Lower leg skin (tissue), 4 donors: ENCODE data around the gene TMEM114. TPM values are rescaled to one million over a fixed set of nuclear protein-coding genes. Genes with fewer than 3 reads are reported as not detected.

Experiments
- DNase-seq, 2 donors: peaks; one replicate each; pipeline ENCODE4 v3.0.0-alpha.2; 2019; ENCODE audit warnings: low spot score in 2 of 2
- H3K4me3 ChIP-seq: fragments of 200-600 bp; sonication (generic); 2 replicates; pipeline ENCODE4 v1.5.1; 2017; ENCODE audit warnings: mild to moderate bottlenecking, low read depth; ENCODE audit not compliant: poor library complexity, severe bottlenecking
- POLR2A ChIP-seq, 2 donors: fragments of 450-650 bp; IDR thresholded peaks; one replicate each; pipeline ENCODE4 v1.6.1; 2016 to 2017; ENCODE audit warnings: antibody characterized with exemption in 2 of 2, mild to moderate bottlenecking in 1 of 2, moderate library complexity in 1 of 2
- WGBS, 2 donors: methylation state at CpG; one replicate each; pipeline ENCODE4 v1.1.5; 2018; 5-methylcytosine and 5-hydroxymethylcytosine counted together
- intact Hi-C: fragments of 100-400 bp; cut with DNase I; formaldehyde crosslinking; loops from one replicate; pipeline ENCODE4 v1.15.0; 2023; ENCODE audit warnings: low total_unique reads
- total RNA-seq, 4 donors: library from RNA; depleted of rRNA; stranded (reverse); fragments of >200 nt; gene quantifications; one replicate each; pipeline ENCODE4 v1.1.0, GENCODE V29; 2016
- TF ChIP-seq, protein P1 (sequence below), 3 donors: fragments of 450-650 bp; IDR thresholded peaks; one replicate each; pipeline ENCODE4 v1.5.1; 2016; ENCODE audit warnings: antibody characterized with exemption in 3 of 3, mild to moderate bottlenecking in 3 of 3, moderate library complexity in 2 of 3

Gene TMEM114
- total RNA-seq, 4 donors from 2014 or later = not detected

DNA sequence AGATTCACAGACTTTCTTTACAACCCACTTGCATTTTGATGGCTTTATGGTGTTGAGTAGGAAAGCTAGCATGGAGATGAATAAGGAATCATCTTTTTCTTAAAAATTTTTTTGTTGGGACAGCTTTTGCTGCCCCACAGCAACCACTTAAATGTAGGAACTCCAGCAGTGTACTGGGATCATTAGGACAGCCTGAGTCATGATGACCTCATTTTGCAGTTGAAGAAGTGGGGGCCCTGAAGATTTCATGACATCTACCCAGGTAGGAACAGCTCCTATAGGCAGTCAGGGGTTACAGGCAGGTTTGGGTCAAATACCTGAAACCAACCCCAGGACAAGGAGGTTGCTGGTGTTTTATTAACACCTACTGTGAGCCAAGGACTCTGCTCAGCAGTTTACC lies 33.3 kb upstream of the TMEM114 start:
- no peak overlapping the region for H3K4me3 ChIP-seq
- no peak for DNase-seq
- no peak for TF ChIP-seq POLR2A (IDR thresholded peaks at IDR 0.05)
- TF ChIP-seq, protein P1, sequence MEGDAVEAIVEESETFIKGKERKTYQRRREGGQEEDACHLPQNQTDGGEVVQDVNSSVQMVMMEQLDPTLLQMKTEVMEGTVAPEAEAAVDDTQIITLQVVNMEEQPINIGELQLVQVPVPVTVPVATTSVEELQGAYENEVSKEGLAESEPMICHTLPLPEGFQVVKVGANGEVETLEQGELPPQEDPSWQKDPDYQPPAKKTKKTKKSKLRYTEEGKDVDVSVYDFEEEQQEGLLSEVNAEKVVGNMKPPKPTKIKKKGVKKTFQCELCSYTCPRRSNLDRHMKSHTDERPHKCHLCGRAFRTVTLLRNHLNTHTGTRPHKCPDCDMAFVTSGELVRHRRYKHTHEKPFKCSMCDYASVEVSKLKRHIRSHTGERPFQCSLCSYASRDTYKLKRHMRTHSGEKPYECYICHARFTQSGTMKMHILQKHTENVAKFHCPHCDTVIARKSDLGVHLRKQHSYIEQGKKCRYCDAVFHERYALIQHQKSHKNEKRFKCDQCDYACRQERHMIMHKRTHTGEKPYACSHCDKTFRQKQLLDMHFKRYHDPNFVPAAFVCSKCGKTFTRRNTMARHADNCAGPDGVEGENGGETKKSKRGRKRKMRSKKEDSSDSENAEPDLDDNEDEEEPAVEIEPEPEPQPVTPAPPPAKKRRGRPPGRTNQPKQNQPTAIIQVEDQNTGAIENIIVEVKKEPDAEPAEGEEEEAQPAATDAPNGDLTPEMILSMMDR (IDR thresholded peaks at IDR 0.05) = no peak
- intact Hi-C loops = no loop called here

DNA sequence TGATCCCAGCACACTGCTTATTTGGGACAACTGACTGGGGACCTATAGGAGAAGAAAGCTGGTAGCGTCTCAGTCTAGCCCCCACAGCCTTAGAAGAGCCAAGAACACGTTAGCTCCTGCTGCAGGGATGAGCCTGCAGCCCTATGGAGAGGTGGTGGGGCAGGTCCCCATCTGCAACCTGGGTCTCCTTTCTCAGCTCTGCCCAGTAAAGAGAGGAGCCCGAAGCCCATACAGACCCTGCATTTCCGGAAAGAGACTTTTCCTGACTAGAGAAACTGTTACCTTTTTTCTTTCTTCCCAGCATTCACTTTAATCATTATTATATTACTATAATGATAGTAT lies 32.0 kb upstream of the TMEM114 start:
- WGBS, 2 donors = 4 to 8% methylated on average over 4 of the region's 4 CpGs
- TF ChIP-seq, protein P1 (IDR thresholded peaks at IDR 0.05) = no peak
- TF ChIP-seq POLR2A (IDR thresholded peaks at IDR 0.05) = no peak
- no peak for DNase-seq
- H3K4me3 ChIP-seq = peak overlapping the region; percentile 72
- intact Hi-C loops = no loop called here

DNA sequence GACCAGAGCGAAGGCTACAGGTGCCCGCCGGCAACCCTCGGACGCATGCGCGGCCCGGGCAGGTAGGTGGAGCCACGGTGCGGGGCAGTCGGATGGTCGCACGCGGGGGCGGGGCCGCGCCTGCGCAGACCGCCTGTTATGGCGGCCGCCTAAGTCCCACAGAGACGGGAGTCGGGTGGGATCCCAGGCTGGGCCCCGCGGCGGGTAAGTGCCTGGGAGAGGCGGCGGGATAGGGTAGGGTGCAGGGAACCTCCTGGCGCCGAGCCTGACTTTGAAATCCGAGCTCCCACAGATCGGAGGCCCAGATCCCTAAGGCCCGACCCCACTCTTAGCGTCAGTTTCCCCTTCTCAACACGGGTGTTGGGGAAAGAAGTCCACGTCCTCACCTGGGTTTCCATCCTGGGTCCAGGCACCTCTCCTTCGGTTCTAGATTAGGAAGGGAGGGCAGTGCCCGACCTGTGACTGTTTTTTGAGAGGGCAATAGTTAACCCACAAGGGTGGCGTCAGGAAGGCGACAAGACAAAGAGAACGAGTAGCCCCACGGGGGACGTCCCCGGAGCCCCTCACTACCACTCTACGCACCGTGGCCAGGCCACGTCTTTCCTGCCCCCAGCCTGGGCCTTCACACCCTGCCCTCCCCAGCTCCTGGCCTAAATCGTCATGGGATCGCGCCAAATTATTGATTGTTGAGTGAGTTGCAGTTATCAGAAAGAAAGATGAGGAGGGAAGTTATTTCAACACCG lies 31.4 kb upstream of the TMEM114 start, which contains the start of gene METTL22:
Gene METTL22 (plus strand): TSS at position 127 of the 743 bp plus-strand sequence. CDS start 3,968 bp downstream, outside the sequence.
- 0 to 1% methylated on average over 36 to 51 of the region's 51 CpGs for WGBS, 2 donors

DNA sequence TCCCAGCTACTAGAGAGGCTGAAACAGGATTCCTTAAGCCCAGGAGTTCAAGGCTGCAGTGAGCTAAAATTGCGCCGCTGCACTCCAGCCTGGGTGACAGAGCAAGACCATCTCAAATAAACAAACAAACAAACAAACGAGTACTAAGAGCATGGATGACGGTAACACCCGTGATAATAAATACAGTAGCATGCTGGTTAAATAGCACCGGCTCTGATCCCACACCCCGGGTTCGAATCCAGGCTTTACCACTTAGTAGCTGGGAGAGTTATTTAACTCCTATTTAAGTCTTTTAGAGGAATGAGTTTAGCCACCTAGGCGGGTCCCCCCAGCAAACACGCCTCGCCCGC lies 30.9 kb upstream of the TMEM114 start:
- intact Hi-C loops = no loop called here
- DNase-seq = no peak
- WGBS, 2 donors = 19% methylated on average over 12 of the region's 12 CpGs
- no peak overlapping the region for H3K4me3 ChIP-seq
- TF ChIP-seq, protein P1 (IDR thresholded peaks at IDR 0.05) = no peak
- no peak for TF ChIP-seq POLR2A (IDR thresholded peaks at IDR 0.05)

More for the DNA sequence above, 31.4 kb upstream of the TMEM114 start, which contains the start of gene METTL22:
- peak within 1 kb of the TSS; percentile 72 for H3K4me3 ChIP-seq
- intact Hi-C loops = no loop called here
- peak; percentile 78 to 97 for DNase-seq
- peak in 1 of 2 donors; percentile 28 for TF ChIP-seq POLR2A (IDR thresholded peaks at IDR 0.05)
- TF ChIP-seq, protein P1 (IDR thresholded peaks at IDR 0.05) = no peak

DNA sequence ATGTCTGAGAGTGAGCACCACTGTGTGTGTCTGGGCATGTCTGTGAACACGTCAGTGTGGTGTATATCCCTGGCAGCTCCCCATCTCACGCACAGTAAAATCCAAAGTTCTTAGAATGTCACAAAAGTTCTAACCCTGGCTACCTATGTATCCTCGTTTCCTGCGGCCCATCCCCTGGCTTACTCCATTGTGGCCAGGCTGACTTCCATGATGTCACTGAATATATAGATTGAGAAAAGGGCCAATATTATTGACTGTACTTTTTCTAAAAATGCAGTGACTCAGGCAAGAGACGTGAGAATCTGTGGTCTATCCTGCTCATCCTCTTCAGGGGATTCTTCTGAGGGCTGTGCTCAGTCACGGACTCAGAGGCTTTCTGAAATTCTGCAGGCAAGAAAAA lies 30.2 kb upstream of the TMEM114 start:
- intact Hi-C loops = no loop called here
- 50 to 54% methylated on average over 6 of the region's 6 CpGs for WGBS, 2 donors
- TF ChIP-seq POLR2A (IDR thresholded peaks at IDR 0.05) = no peak
- TF ChIP-seq, protein P1 (IDR thresholded peaks at IDR 0.05) = no peak
- H3K4me3 ChIP-seq = no peak overlapping the region
- DNase-seq = no peak
